Stimulated activated CD4-positive, alpha-beta T cell treated with anti-CD3 and anti-CD28 coated beads, Interleukin-12 subunit alpha, Interleukin-12 subunit beta, amount 100 ng/mL, for 4 hours (primary cell): ENCODE measurements around the gene PRAF2.
A peak's percentile ranks its signal among the peaks of the same experiment; 100 is the strongest.

Experiments used
- DNase-seq: peaks from one replicate; pipeline ENCODE4 v3.0.0-alpha.2; 2020

PRAF2 gene

DNA sequence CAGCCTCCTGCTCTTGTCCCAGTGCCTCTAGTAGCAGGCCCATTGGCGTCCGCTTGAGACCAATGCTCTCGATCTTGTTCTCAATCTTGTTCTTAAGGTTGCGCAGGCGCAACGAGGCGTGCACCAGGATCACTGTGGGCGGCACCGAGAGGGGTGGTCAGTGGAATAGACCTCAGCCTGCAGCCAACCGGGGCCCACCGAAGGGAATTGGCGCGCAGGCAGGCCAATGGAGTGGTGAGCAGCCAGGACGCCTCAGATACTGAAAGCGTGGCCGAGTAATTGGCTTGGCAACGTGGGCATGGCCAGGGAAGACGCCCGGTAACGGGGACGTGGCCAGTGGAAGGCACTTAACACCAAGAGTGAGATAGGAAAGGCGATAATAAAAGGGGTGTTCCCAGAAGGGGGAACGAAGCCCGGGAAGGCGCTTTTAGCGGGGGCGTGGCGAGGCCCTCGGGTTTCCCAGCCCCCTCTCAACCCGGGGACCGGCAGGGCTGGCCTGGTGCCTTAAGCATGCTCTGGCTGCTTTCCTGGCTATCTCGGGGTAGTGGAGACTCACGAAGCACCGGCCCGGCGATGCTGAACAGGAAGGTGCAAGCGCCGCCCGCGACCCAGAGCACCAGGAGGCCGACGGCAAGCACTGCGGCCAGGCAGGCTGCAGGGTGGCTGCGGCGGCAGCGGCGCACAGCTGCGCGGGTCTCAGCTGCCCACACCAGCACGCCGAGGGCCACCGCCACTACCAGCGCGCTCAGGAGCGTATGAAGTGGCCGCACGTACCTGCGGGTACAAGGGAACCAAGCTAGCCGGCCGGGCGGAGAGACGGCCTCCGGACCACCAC lies 1.7 kb downstream of the PRAF2 start:
- DNase-seq: no peak

DNA sequence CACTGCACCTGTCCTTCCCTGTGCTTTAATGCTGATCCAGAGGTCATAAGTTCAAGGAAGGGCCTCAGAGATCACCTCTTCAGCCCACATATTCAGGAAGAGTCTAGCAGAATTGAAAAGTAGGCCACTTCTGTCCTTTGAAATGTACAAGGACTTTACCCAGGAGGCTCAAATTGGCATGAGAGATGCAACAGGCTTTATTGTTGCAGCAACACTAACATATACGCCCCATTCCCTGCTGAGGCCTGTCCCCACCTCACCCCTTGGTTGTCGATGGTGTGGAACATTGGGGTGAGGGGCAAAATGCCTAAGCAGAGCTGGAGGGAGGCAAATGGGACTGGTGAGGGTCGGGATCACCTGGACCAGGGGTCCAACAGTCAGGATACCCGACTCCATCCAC lies 2.8 kb downstream of the PRAF2 start:
- no peak for DNase-seq

- no peak for DNase-seq
Observed at GRCh38 chrX:49069038-49069437, 4.8 kb downstream of the PRAF2 start.

DNA sequence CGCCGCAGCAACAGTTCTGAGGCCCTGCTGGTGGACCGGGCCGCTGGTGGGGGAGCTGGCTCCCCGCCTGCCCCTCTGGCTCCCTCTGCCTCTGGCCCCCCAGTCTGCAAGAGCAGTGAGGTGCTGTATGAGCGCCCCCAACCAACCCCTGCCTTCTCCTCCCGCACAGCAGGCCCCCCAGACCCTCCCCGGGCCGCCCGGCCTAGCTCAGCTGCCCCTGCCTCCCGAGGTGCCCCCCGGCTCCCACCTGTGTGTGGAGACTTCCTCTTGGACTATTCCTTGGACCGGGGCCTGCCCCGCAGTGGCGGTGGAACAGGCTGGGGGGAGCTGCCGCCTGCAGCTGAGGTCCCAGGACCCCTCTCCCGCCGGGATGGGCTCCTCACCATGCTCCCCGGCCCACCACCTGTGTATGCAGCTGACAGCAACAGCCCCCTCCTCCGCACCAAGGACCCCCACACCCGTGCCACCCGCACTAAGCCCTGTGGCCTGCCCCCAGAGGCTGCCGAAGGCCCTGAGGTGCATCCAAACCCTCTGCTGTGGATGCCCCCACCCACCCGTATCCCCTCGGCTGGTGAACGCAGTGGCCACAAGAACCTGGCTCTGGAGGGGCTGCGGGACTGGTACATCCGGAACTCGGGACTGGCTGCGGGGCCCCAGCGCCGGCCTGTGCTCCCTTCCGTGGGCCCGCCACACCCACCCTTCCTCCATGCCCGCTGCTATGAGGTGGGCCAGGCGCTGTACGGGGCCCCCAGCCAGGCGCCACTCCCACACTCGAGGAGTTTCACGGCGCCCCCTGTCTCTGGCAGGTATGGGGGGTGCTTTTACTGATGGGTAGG lies 6.3 kb downstream of the PRAF2 start:
- no peak for DNase-seq

DNA sequence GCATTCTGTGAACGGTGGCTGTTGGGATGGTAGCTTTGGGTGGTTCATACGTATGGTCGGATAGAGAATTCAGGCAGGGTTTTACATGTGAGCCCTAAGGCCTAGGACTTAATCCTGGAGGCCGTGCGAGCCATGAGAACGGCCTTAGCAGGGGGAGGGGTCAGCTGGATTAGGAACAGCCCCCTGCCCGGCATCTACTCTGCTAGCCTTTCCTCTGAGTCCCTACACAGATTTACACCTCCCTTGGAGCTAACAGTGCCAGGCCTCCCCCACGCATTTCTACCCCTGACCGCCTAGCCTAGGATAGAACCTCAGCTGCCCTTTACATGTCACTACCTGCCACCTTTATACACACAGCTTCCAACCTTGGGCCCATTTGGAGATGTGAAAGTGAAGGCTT lies 7.1 kb downstream of the PRAF2 start:
- no peak for DNase-seq

GRCh38 chrX:49066278-49066677 lies 7.5 kb downstream of the PRAF2 start:
- DNase-seq: no peak

DNA sequence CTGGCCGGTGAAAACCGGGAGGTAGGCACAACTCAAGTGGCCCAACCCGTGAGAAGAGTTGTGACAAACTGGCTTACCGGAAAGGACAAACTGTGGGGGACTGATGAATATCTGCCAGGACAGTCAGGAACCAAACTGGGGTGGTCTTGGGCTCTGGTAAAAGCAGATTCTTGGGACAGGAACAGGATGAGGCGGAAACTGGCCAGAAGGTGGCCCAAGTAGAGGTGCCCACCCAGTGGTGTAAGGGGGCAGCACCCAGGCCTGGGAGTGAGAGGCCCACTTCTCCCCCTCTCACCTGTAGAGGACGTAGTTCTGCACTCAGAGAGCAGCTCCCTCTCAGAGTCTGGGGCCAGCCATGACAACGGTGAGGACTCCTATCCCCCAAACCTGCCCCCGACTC lies 9.1 kb downstream of the PRAF2 start:
- DNase-seq: no peak

DNA sequence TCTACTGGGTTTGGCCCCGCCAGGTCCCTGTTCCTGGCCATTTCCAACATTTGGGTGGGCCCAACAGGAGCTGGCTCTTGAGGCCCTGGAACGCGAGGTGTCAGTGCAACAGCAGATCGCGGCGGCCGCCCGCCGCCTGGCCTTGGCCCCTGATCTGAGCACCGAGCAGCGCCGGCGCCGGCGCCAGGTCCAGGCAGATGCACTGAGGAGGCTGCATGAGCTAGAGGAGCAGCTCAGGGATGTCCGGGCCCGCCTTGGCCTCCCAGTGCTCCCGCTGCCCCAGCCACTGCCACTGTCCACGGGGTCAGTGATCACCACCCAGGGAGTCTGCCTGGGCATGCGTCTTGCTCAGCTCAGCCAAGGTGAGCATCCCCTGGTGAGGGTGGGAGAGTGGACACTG lies 9.5 kb downstream of the PRAF2 start:
- no peak for DNase-seq

DNA sequence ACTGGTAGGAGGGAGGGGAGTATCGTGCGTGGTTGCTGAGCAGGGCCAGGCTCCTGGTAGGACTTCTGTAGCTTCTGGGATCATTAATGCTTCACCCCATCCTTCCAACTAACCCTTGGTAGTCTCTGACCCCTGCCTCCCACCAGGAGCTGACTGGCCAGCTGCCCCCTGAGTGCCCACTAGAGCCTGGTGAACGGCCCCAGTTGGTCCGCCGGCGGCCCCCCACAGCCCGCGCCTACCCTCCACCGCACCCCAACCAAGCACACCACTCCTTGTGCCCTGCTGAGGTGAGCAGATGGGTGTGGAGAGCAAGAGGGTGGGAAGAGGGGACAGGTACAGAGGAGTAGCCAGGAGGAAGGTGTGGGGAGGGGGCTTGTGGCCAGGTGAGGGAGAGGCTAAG lies 10.1 kb downstream of the PRAF2 start:
- DNase-seq: no peak

DNA sequence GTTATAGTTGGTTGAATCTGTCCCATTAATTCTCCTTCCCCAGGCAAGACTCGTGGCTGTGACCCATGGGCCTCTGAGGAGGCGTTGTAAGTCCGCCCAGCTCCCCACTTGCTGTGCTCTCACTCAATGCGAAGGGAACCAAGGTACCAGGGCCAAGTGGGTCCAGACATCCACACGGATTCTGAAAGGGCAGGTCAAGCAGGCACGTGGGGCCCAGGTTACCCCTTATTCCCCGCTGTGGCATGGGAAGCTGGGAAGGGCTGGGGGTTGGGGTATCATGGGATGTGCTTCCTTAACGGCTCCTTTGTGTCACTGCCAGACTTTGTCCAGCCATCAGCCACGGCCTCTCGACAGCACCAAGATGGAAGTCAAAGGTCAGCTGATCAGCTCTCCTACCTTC lies 11.9 kb downstream of the PRAF2 start:
- no peak for DNase-seq

DNA sequence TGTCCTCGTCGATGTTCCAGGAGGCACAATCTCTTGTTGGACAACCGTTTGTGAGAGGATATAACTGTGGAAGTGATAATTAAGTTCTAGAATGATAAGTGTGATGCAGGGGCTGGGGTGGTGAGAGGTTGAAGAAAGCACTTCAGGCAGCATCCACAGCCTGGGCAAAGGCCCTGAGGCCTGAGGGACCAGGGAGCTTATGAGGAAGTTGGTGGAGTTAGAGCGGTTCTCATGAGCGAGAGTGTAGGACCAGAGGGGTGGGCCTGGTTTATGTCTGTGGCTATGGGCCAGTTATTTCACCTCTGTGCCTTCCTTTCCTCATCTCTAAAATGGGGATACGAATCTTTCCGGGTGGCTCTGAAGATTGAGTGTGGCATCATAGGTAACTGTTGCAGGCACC lies 12.3 kb downstream of the PRAF2 start:
- no peak for DNase-seq

DNA sequence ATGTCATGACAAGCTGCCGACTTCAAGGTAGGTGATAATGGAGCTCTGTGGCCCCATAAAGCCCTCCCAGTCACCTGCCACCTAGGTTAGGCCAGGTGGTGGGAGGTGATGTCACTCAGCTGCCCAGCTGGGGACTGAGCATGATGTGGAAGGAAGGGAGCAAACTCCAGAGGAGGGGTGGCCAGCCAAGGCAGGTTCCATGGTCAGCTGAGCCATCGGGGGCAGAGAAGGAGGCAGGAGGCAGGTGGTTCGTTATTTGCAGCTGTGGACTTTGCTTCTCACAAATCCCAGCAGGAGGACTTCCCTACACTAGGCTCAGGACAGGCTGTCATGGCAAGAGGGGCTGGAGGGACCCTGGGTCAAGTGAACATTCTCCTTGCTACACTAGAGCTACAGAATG lies 12.9 kb downstream of the PRAF2 start:
- no peak for DNase-seq

DNA sequence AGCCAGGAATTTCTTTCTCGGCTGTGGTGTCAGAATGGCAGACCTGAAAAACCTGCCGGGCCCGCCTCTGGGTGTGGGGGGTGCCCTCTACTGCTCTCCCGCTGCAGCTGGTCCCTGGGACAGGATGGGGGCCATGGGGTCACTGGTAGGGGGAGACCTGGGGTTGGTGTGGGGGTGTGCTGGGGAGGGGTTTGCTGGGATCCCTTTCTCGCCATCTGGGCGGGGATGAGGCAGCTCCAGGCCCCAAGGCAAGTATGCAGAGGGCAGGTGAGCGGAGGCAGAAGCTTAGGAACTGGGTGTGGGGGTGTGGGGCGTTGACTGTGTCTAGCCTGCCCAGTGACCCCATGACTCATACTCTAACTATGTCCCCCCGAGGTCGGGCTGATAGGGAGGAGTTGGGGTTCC lies 14.1 kb downstream of the PRAF2 start:
- DNase-seq: no peak

- DNase-seq: no peak
Observed at GRCh38 chrX:49059201-49059600, 14.6 kb downstream of the PRAF2 start.

DNA sequence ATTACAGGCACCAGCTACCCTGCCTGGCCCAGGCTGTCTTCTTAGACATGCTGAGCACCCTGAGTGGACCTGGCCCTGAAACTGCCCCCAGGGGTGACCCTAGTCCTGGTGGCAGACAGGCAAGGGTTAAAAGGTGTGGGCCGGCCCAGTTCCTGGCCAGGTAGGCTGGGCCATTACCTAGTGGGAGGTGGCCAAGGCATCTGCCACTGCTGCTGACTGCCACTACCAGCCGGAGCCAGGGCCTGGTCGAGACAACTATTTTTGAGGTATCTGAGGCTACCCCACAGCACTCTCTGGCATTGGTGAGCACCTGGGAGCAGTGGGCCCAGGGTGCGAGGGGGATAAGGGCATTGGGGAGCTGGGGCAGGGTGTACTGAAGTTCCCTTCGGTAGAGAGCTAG lies 15.0 kb downstream of the PRAF2 start, which contains the start of gene CCDC120:
Gene CCDC120, plus strand, starts transcription at position 206 of the 400 bp plus-strand sequence. CDS start 3,043 bp downstream, outside the sequence.
- DNase-seq: no peak

DNA sequence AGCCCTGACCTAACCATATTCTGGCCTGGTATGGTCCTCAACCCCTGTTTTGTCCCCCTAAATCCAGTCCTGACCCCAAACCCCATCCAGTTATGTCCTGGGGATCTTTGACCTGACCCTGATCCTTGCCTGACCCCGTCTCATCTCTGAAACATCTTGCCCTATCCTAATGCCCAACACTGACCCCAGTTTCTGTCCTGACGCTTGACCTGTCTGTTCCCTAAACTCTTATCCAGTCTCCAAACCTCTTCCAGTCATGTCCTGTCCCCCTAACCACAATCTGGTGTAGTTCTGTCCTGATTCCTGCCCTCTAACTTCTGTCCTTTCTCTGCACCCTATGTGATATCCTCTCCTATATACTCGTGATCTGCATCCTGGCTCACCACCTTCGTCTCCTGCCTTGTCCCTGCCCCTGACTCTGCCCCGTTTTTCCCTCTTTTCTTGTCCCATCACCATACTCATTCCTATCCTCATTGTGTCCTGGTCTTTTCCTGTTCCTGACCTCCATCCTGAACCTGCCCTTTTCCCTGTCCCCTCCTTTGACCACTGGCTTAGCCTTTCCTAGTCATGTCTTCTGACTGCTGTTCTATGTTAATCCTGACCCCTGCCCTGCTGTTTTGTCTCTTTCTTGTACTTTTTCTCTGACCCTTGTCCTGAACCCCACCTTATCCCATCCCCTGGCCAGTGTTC lies 19.6 kb downstream of the PRAF2 start:
- no peak for DNase-seq

DNA sequence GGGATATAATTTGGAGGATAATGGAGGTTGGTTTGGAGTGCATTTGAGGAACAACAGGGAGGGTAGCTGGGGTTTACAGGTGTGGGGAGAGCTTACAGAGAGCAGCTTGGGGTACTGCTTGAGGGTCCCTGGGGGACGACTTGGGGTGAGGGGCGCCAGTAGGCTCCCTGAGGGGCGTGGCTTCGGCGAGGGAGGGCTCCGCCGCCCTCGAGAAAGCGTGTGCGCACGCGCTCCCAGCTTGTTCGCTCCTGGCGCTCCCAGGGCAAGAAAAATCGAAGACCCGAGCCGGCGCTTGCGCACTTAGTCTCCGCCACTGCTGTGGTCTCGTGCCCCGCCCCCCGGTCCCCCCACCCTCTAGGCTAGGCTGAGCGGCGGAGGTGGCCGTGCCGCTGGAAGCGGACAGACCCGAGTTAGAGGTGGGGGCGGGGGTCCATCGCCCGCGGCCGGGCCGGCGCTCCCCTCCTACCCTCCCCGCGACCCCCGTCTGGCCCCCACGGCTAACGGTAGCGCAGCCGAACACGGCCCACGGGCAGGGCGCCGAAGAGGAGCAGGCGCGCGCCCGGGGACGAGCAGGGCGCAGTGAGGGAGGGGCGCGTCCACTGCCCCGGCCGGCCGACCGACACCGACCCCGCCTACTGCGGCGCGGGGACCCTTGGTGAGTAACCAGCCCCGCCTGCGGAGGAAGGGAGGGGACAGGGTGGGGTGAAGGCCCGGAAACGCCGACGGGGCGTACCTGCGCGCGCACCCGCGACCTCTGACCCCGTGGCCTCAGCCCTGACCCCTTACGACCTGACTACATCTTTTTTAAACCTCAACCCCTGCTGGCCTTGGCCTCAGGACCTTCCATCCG lies 20.4 kb downstream of the PRAF2 start:
- peak; percentile 62 for DNase-seq

DNA sequence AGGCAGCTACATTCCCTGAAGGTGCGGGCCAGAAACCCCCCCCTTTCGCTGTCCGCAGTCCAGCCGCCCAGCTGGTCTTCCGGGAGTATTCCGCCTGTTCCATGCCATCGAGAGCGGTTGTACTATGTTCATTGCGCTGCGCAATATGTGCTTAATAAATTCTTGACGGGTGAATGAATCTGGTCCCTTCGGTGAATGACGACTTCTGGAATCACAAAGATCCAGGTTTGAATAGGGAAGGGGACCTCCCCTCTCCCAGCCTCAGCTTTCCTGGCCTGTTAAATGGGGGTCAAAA lies 29.9 kb downstream of the PRAF2 start:
- no peak for DNase-seq

DNA sequence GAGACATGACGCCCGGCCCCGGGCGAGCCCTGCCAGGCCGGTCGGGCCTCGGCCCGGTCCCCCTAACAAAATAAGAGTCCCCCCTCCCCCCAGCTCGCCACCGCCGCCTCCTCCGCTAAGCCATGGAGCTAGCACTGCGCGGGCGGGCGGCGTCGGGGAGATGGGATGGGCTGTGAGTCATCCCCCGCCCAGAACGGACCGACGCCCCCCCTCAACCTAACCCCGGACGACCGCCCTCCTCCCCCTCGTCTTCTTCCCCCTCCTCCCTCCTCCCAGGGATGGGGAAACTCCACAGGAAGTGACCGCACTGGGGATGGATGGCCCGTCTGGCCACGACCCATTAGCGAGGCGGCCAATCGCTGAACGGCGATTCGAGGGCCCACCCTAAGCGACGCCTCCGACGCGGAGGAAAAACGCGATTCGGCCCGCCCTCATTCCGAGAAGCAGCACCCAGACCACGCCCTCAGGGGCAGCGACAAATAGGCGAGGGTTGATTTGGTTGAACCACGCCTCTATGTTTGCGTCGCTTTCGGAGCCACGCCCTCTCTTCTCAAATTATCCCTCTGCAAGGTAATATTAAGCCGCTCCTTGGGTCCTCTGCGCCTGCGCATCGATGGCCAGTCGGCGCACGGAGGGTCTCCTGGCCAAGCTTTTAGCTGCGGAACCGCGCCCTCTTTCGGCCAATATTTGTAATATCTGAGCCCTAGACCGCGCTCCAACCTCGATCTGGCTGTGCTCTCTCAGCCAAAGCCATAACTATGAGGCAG lies 30.4 kb downstream of the PRAF2 start, which contains the start of gene TFE3:
Gene TFE3, minus strand, starts transcription at position 138 of the 767 bp plus-strand sequence. Its CDS starts 131 bp downstream, at position 7.
- DNase-seq: peak; percentile 87

DNA sequence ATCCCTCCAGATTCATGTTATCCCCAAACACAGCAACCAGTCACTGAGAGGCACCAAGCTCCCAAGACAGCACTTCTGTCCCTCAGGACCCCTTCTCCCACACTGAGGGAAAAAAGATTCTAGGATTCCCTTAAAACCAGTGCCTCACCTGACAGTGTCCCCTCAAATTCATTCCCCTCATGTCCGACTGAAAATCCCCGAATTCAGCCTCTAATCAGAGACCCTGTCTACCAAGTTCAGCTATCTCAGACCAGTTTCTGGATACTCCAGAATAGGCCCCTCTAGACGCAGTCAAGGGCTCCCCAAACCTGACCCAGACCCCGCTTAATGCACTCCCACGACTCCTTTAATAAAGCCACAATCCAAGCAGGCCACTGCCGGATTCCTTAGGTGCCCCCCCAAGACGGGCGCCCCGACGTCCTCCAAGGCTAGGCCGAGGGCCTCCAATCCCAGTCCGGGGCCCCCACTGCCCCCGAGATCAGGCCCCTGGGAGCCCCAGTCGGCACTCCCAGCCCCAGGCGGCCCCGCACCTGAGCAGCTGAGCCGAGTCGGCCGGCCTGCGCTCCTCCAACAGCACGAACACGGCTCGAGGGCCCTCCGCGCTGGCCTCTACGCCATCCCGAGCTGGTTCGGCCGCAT lies 31.1 kb downstream of the PRAF2 start:
- no peak for DNase-seq
